AML-193 (cell line): ENCODE results near the gene RAB9B.
A peak's percentile ranks its signal among the peaks of the same experiment; 100 is the strongest.
"Not testable (repeated sequence)": the region's sequence is repeated elsewhere in the genome, so short reads cannot be mapped to it uniquely, and the experiment has no call there.

Source experiments
- DNase-seq, 2 experiments: peaks; one replicate each; lab custom pipeline; 2025; lab: John Stamatoyannopoulos, UW

The RAB9B gene, protein sequence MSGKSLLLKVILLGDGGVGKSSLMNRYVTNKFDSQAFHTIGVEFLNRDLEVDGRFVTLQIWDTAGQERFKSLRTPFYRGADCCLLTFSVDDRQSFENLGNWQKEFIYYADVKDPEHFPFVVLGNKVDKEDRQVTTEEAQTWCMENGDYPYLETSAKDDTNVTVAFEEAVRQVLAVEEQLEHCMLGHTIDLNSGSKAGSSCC

DNA sequence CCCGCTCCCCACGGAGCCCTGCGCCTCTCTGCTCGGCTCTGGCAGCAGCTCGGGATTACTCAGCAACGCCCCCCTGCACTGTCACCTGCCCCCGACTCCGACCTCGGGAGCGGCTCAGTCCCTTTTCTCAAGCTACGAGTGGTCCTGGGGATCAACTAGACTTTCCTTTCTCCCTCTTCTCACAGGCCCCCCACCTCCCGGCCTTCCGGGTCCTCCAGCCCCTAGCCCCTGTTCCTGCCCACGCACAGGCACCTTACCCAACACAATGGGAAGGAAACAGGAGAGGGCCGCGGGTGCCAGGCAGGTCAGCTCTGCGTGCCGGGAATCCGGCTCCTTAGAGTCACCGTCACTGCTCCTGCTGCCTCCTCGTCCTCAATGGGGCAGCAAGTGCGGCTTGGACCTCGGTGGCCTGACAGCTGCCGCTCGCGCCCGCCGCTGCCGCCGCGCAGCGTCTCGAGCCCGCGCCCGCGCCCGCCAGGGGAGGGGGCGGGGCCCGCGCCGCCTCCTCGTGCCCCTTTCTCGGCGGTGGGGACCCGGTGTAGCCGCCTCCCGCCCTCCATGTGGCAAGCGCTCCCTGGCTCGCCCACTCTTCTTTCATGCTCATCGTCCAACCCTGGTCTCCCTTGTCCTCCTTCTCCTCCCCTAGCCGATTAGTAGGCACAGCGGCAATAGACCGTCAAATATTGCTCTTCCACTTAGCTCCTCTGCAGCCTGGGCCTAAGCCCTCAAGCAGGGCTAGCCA lies at the start of gene RAB9B:
TSS of gene RAB9B (minus strand) at position 455 of the 742 bp plus-strand sequence. CDS start 6,473 bp downstream, outside the sequence.
- DNase-seq, result no peak

DNA sequence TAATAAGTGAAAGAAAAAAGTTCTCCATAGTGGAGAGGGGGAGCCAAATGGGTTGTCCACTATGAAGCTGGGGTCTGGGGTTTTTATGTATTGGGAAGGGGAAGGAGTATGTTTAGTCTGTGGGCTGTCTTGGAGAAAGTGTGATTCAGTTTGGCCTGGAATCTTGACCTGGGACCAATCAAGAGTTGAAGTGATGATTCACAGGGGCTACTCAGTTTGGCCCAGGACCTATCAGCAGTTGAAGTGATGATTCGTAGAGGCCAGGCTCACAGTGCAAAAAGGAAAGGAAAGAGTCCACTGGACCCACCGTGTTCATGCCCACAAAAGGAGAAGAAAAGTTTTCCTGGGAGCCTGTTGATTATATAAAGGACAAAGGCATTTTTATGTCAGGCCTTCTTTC lies 47.3 kb upstream of the RAB9B start:
- no peak for DNase-seq

DNA sequence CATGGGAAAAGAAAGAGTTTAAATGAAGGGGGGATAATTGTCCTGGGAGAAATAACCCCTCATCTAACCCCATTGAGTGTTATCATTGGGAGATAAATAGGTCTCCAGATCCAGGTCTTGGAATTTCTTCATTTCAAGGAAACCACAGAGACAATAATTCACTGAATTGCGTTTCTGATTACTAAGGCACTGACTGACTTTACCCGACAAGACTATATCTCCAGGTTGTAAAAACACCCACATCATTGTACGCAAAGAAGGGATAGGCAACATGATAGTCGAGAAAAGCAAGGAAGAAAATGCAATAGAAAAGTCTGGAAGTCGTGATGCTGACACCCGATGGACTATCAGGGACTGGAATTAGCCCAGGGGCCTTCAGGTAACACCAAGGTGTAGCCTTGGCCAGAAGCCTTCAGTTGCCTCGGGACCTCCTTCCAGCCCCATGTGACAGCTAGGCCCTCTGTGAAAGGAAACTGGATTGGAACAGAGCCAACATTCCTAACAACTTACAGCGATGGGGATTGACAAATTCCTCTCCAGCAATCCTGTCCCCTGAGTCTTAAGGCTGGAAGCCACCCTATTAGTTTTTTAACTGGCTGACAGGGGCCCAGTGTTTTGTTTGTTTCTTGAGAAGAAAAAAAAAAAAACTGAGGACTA lies 46.5 kb upstream of the RAB9B start:
- no peak for DNase-seq

DNA sequence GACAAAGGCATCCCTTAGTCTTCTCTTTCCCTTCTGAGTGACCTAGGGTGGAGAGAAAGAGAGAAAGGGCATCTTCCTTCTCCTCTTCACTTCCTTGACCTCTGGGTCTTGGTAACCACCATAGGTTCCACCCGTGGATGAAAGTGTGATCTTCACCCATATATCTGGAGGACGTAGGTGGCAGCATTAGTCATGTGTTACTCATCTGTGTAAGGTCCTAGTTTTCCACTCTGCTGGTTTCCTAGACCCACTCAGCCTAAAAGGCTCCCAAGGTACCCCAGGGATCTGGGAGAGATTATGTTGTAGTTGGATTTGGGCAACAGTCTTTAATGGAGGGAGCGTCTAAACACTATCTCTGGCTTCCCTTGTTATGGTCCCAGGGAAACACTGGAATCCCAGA lies 45.5 kb upstream of the RAB9B start:
- no peak for DNase-seq

DNA sequence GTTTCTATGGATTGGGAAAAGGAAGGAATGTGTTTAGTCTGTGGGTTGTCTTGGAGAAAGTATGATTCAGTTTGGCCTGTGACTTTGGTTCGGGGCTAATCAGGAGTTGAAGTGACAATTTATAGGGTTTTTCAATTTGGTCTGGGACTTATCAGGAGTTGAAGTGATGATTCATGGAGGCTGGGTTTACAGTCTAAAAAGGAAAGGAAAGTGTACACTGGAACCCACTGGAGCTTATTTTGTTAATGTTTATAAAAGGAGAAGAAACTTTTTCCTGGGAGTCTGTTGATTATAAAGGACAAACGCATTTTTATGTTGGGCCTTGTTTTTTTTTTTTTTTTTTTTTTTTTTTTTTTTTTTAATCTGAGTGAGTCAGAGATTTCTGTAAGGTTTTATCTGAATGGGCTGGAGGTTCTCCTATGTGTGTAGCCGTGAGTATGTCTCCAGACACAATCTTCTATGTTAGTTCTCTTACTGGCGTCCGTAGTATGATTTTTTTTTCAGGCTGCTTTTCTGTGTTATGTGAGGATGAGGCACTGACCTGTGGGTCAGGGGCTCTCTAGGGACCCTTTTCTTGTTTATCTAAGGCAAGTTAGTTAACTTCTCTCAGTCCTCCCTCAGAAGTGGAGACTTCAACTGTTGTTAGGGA lies 33.0 kb upstream of the RAB9B start:
- DNase-seq, result no peak

DNA sequence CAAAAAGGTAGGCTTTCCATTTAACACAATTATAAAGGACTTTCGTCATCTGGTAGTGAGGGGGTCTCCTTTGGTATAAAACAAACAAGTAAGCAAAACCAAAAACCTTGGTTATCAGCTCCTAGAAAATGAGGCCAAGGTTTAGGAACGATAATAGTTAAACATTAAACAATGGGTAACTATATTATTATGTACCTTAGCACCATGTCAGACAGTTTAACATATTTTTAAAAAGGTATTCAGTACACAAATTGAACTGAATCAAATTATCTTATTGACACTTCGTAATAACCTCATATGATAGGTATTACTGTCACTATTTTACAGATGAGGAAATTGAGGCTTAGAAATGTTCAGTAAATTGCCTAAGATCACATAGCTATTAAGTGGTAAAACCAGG lies 32.1 kb upstream of the RAB9B start:
- DNase-seq, result no peak

DNA sequence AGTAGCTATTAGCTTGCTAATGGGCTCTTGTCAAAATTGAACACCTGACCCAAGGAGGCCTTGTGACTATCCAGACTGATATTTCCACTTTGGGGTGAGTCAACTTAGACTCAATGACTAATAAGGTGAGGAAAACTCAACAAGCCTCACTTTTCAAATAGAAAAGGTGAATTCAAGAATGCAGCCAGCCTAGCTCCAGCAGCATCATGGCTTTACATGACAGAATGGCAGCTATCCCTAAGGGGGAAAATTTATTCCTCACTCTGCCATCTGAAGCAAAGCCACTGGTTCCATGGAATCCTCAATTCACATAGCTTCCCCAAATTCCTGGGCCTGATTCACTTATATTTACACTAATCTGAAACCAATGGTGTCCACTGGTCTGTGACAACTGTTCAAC lies 29.1 kb upstream of the RAB9B start:
- no peak for DNase-seq

DNA sequence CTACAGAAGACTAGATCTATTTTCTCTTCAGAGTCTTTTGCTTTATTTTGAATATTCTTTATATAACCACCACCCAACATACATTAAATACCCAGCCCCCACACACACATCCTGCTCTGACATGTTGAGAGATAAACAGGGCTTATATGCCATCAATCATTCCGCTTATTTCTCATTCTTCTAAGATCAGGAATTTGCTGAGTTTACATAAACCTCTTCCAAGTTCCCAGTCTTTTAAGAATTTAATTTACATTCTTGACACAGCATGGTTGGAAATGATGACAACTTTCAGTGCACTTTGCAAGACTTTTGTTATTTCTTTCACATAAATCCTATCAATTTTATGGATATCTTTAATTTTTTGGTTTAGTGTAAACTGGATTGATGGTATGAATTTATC lies 17.5 kb upstream of the RAB9B start:
- DNase-seq, result no peak

DNA sequence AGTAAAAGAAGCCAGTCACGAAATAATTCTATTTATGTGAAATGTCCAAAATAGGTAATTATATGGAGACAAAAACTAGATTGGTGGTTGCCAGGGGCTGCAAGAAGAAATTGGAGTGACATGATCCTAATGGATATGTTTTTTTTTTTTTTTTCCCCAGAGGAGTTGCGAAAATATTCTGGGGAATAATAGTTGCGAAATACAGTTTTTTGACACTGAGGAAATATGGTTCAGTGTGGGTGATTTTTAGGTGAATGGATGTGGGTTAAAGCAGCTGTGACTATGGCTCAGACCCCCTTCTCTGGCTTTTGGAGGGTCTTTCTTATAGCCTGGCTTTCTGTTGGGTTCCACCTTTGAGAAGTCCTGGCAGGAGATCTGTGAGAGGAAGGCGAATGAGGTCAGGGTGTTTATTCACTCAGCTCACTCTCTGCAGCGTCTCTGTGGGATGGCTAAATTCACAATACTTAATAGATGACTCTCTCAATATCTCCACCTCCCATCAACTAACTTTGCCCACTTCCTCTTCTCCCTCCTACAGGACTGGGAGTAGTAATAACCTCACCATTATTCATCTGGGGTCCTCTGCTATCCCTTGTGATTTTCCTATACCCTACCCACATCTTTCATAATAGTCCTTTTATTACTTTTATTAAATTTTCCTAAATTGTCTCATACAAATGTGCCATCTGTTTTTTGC lies 15.3 kb upstream of the RAB9B start:
- DNase-seq, result no peak

DNA sequence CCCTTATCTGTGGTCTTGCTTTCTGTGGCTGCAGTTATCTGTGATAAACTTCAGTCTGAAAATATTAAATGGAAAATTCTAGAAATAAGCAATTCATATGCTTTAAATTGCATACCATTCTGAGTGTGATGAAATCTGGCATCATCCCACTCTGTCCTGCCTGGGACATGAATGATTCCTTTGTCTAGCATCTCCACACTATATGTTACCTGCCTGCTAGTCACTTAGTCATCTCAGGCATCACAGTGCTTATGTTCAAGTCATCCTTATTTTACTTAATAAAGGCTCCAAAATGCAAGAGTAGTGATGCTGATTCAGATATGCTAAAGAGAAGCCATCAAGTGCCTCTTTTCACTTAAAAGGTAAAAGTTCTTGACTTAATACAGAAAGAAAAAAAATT lies 14.3 kb upstream of the RAB9B start:
- DNase-seq, result no peak

DNA sequence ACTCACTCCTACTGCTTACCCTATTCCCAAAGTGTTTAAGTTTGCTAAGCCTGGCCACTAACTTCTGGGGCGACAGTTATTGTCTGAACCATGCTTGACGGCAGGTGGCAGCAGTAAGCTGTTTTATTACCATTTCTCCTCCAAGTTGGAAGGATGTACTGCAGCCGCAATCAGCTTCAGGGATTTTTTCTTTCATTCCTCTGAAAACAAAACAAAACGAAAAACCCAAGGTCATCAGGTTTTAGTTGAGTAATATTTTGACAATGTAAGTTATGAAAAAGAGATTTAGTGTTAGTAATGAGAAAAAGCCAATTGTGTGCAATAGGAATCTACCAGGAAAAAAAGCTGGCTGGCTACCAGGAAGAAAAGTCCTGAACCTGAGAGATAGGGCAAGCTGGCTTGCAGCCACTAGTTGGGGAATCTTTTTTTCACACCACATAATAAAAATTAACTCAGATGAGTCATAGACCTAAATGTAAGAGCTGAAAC lies 13.2 kb upstream of the RAB9B start:
- DNase-seq, result peak; percentile 32 to 40

DNA sequence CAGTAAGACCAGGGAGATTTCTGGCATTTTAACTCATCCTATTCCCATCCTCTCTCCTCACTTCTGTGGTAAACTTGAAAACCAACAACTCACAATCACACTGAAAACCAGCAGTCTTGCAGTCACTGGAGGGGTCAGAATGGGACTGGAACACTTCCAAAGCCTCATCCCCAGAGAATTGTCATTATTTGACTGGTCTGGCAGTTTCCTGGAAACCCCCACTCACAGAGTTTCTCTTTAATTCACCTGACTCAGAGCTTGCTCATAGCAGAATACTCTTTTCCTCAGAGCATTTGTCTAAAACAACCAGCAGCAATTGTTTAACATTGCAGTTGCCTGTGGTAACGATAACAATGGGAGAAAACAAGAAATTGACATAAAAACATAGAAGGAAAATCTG lies 7.3 kb upstream of the RAB9B start:
- no peak for DNase-seq

DNA sequence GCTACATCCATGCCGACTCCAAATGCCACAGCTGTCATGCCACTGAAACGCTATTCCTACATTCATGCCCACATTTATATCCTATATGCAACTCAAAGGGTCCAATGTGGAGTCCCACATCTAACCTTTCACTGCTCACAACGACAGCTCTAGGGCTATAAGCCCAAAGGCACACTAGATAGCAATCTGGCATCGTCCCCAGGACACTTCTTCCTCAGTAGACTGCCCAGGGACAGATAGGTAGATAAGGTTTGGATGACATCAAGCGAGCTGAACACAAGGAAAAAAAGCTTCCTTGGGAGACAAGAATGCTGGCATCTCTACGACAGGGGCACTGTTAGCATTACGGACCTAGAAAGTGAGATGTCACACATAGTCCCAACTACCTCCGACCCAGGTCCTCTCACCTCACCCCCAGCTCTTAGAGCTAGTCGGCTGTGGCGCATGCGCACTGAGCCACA lies 685 bp downstream of the RAB9B start:
- DNase-seq, result peak; percentile 20 to 30

DNA sequence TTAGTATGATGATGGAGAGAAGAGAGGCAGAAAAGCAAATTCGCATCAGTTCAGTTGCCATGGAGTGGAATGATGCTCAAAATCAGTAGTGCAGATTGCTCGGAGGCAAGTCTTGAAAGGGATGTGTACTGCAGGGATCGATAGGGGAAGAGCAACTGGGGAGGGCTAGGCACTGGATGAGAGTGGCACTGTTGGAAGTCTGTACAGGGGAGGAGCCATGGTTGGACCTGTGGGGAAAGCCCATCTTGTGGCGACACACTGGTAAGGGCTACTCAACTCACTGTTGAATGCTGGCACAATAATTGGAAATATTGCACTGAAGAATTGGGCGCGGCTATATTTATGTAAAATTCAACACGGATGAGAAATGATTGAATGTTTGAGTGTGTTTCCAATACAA lies 1.2 kb downstream of the RAB9B start:
- no peak for DNase-seq

DNA sequence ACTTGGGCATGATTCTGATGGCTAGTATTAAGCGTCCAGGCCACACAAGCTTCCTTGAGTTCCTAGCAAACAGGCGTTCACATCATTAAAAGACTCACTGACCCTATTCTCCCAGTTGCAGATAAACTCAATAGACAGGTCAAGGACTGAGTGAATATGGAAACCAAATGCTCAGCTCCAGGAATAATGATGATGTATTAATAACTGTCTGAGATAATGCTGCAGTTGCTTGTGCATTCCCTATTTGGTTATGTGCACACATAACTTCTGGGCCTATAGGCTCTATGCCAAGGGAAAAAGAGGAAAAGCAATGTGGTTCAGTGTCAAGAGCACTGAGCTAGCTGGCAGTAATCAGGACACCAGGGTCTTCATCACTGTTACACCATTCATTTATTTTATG lies 3.5 kb downstream of the RAB9B start:
- no peak for DNase-seq

DNA sequence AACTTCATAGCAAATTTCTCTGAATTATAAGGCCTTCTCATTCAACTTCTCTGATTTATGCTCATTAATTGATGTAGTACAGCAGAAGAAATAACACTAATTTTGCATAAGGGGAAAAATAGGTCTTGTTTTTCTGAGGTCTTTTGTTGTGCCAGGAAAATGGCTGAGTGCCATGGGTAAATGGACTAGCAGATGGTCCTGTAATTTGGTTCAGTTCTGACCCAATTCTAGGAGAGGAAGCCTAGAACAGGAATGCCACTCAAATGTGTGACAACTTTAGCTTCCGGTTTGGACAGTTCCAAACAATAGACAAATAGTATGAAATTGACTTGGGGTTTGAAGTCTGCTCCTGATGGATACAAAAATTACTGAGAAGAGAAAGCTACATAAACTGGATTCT lies 6.2 kb downstream of the RAB9B start:
- DNase-seq, result no peak

DNA sequence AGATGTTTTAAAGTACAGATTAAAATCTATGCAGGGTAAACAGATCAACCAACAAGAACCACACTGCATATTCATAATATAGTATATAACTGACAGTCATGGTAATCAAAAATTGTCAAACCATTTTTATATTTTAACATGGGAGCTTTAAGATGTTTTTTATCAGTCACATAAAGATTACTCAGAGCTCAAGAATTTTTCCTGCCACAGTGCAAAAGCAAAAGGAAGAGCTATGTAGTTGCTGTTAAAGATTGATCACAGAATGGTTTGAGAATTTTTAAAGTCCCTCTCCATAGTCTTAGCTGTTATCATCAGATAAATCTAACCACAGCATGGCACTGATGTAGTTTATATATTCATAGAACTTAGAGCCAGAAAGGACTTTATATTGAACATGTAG lies 8.5 kb downstream of the RAB9B start:
- no peak for DNase-seq

DNA sequence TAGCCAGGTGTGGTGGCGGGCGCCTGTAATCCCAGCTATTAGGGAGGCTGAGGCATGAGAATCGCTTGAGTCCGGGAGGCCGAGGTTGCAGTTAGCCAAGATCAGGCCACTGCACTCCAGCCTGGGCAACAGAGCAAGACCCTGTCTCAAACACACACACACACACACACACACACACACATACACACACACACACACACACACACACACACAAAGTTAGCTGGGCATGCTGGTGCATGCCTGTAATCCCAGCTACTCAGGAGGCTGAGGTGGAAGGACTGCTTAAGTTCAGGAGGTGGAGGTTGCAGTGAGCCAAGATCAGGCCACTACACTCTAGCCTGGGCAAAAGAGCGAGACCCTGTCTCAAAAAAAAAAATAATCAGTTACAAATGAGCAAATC lies 11.3 kb downstream of the RAB9B start:
- not testable (repeated sequence) for DNase-seq

DNA sequence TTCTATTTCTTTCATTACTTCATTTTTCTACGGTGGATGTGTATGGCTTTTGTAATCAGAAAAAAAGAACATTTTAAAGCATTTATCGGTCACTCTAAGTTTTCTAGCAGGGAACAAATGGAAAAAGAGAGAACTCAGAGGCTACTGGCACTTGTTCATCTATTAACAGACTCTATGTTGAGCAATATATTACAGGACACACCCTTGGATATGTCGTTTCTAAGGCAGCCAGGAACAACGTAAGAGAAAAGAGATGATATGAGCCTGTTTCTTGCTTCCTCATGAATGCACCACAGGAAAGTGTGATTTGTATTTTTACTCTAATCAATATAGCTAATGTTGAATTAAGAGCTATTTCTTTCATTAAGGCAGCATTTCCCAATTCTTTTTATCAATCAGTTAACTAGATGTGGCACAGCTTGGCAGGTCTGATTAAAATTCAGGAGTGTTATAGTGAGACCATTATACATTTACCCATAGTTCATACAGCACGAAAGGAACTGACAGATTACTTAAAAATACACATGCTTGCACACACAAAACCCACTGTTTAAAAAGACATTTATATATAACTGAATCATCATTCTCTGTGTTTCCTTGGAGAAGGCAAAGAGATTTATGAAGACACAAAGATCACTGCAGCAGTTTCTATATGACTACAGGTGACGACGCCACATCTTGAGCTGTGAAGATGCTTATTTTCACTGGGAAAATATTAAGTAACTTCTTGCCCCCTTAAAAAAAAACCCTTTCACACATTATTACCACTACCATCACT lies 13.0 kb downstream of the RAB9B start:
- no peak for DNase-seq

DNA sequence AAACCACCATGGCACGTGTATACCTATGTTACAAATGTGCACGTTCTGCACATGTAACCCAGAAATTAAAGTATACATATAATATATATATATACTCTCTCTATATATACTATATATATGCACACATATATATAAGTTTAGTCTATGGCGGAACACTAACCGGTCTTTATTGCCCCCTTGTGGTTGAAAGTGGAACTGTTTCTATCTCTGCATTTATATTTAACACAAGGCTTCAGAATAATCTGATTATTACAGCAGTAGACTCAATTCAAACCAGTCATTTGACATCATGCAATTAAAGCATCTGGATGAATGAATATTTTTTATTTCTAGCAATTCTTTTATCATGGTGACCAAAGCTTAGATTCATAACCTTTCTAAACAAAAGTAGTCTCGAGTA lies 14.6 kb downstream of the RAB9B start:
- peak; percentile 9 to 21 for DNase-seq

DNA sequence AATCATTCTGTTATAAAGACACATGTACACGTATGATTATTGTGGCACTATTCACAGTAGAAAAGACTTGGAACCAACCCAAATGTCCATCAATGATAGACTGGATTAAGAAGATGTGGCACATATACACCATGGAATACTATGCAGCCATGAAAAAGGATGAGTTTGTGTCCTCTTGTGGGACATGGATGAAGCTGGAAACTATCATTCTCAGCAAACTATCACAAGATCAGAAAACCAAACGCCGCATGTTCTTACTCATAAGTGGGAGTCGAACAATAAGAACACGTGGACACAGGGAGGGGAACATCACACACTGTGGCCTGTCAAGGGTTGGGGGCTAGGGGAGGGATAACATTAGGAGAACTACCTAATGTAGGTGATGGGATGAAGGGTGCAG lies 15.0 kb downstream of the RAB9B start:
- DNase-seq, result not testable (repeated sequence)
